AG10803 (cell line): ENCODE results near the gene PLA2G2C.
"Not testable (repeated sequence)": the region's sequence is repeated elsewhere in the genome, so short reads cannot be mapped to it uniquely, and the experiment has no call there.

Experiments used
- DNase-seq: peaks from one replicate; pipeline ENCODE4 v3.0.0; 2010; ENCODE audit warnings: low read depth
- H3K4me3 ChIP-seq: 2 replicates; pipeline ENCODE4 v1.5.1; 2011; ENCODE audit warnings: mild to moderate bottlenecking, low read length, control low read depth
- CTCF ChIP-seq: conservative IDR thresholded peaks from 2 replicates; pipeline ENCODE4 v1.5.1; 2011; ENCODE audit warnings: mild to moderate bottlenecking, low read length, control low read depth, inconsistent platforms

Gene PLA2G2C

GRCh38 chr1:20134995-20135394, 51.3 kb downstream of the PLA2G2C start:
- DNase-seq = no peak
- no peak for TF ChIP-seq CTCF

GRCh38 chr1:20130518-20130917, 55.8 kb downstream of the PLA2G2C start:
- DNase-seq, H3K4me3 ChIP-seq: not testable (repeated sequence)

More at GRCh38 chr1:20134995-20135394, 51.3 kb downstream of the PLA2G2C start:
- H3K4me3 ChIP-seq = no peak overlapping the region

GRCh38 chr1:20126806-20127440, 59.4 kb downstream of the PLA2G2C start:
- H3K4me3 ChIP-seq = no peak overlapping the region
- DNase-seq = no peak
- TF ChIP-seq CTCF = no peak

- DNase-seq = no peak
- no peak for TF ChIP-seq CTCF
- H3K4me3 ChIP-seq = no peak overlapping the region
Measured at GRCh38 chr1:20126041-20126805, 60.1 kb downstream of the PLA2G2C start.

GRCh38 chr1:20125100-20125499, 61.2 kb downstream of the PLA2G2C start:
- no peak overlapping the region for H3K4me3 ChIP-seq
- no peak for TF ChIP-seq CTCF
- no peak for DNase-seq

- no peak for TF ChIP-seq CTCF
- DNase-seq = peak; percentile 72
- no peak overlapping the region for H3K4me3 ChIP-seq
Measured at GRCh38 chr1:20124456-20125057, 61.8 kb downstream of the PLA2G2C start.

GRCh38 chr1:20123722-20124455, 62.4 kb downstream of the PLA2G2C start:
- no peak overlapping the region for H3K4me3 ChIP-seq
- TF ChIP-seq CTCF = no peak
- DNase-seq = no peak
